KOPT-K1 (cell line): ENCODE measurements around the gene PEAR1.

Experiments
- H3K27ac ChIP-seq: fragments of 200-600 bp; sonication (generic); 2 replicates; pipeline ENCODE4 v1.5.1; 2016; ENCODE audit warnings: antibody characterized with exemption, mild to moderate bottlenecking, low read depth, low read length; ENCODE audit not compliant: poor library complexity, severe bottlenecking
- H3K36me3 ChIP-seq: fragments of 200-600 bp; sonication (generic); 2 replicates; pipeline ENCODE4 v1.5.1; 2017; ENCODE audit warnings: antibody characterized with exemption, mild to moderate bottlenecking, low read length, moderate library complexity; ENCODE audit not compliant: insufficient read depth
- H3K9me3 ChIP-seq: fragments of 200-600 bp; sonication (generic); 2 replicates; pipeline ENCODE4 v1.5.1; 2017; ENCODE audit warnings: antibody characterized with exemption, low read length, mild to moderate bottlenecking; ENCODE audit not compliant: insufficient read depth, poor library complexity, severe bottlenecking

PEAR1 gene

DNA sequence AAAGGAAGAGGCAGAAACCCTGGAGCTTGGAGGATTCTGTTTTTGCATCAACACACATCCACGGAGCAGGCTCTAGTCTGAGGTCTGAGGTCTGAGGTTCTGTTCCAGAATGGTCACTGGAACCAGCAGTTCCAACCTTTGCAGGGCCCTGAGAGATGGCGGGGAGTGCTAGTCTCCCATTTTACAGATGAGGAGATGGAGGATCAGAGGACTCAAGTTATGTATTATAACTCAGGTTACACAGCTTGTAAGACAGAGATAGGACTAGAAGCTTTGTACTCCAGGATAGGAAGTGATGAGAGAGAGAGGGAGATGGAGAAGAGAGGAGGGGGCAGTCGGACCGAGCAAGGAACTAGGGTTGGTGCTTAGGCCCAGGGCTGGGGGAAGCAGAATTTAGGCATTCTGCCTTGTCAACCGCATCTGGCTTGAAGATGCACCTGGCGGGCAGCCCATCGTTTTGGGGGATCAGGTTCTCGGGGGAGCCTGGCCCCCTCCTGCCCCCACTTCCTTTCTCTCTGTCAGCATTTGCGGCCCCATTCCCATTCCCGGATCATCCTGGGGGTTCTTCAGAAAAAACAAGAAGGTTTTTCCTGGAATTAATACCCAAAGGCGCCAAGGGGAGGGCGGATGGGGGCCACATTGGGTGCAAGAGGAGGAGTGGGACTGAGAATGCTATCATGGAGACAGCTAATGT, 5.6 kb downstream of the PEAR1 start:
- H3K36me3 ChIP-seq: no peaks in the 10 kb centered on the region
- no peaks in the 10 kb centered on the region for H3K9me3 ChIP-seq
- no peak overlapping the region for H3K27ac ChIP-seq

DNA sequence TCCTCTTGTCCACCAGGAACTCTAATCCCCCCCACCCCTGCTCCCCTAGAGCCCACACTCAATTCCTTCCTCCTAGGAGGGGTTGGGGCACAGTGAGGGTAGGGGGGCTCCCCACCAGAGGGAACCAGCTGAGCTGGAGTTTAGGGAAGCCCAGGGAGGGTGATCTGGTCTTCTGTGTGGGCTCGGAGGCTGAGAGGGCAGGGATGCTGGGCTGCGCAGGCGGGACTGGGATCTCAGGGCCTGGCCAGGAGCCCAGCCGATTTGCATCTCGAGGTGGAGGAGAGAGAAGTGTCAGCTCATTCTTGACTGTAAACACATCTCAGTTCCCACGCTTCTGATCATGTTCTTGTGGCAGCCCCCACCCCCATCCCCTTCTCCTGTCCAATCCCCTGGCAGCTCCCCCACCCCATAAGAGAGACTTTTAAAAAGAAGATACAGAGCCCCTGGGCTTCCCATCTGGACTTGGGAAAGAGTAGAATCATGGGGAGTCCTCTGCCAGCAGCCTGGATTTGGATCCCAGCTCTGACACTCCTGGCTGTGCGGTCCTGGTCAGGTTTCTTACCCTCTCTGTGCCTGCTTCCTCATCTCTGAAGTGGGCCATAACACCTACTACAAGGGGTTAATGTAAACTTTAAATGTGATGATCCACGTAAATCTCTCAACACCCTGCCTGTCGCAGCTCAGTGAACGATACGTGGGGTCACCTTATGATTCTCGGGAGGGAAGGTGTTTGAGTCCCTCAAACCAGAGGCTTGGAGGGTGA, 6.6 kb downstream of the PEAR1 start:
- no peak overlapping the region for H3K27ac ChIP-seq
- no peaks in the 10 kb centered on the region for H3K9me3 ChIP-seq

DNA sequence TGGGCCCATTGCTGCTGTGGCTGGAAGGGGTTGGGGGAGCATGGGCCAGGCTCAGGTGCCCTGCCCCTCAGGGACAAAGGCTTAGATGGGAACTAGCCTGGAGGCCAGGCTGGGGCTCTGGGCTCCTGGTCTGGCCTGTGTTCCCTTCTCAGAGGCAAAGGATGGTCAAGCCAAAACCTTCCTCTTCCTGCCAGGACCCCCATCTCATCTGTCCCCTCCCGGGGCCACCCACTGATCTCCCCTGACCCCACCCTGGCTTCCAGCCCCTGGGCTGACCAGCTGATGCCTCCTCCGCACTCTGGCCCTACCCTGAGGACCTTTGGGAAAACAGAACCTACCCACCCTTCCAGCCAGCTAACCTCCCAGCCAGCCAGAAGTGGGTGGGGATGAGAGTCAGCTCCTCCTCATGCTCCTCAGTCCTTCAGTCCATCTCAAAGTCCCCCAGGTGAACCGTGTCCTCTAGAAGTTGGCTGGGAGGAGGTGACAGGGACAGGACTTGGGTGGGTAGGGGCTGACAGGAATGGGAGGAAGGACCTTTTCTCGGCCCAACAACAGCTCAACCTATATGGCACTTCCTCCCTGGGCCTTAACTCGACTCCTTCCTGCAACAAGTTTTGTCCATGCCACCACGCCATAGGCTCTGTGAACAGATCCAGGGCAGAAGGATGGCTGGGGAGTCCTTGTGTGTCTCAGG, 7.5 kb downstream of the PEAR1 start:
- no peaks in the 10 kb centered on the region for H3K9me3 ChIP-seq

More for the DNA sequence above, 6.6 kb downstream of the PEAR1 start:
- no peaks in the 10 kb centered on the region for H3K36me3 ChIP-seq

DNA sequence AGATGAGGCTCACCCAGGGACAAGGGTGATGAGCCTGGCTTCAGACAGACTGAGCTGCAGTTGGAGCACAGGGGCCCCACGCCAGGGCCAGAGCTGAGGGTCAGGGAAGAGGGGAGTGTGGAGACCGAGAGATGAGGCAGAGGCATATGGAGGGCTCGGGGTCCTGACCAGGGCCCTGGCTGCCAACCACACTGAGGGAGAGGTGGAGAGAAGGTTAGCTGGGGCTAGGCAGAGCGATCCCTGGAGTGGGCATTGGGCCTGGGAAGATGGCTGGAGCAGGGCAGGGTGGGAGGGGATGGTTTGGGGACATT, 8.0 kb downstream of the PEAR1 start:
- no peaks in the 10 kb centered on the region for H3K36me3 ChIP-seq
- H3K27ac ChIP-seq: no peak overlapping the region

More for the DNA sequence above, 7.5 kb downstream of the PEAR1 start:
- H3K27ac ChIP-seq: no peak overlapping the region
- no peaks in the 10 kb centered on the region for H3K36me3 ChIP-seq

DNA sequence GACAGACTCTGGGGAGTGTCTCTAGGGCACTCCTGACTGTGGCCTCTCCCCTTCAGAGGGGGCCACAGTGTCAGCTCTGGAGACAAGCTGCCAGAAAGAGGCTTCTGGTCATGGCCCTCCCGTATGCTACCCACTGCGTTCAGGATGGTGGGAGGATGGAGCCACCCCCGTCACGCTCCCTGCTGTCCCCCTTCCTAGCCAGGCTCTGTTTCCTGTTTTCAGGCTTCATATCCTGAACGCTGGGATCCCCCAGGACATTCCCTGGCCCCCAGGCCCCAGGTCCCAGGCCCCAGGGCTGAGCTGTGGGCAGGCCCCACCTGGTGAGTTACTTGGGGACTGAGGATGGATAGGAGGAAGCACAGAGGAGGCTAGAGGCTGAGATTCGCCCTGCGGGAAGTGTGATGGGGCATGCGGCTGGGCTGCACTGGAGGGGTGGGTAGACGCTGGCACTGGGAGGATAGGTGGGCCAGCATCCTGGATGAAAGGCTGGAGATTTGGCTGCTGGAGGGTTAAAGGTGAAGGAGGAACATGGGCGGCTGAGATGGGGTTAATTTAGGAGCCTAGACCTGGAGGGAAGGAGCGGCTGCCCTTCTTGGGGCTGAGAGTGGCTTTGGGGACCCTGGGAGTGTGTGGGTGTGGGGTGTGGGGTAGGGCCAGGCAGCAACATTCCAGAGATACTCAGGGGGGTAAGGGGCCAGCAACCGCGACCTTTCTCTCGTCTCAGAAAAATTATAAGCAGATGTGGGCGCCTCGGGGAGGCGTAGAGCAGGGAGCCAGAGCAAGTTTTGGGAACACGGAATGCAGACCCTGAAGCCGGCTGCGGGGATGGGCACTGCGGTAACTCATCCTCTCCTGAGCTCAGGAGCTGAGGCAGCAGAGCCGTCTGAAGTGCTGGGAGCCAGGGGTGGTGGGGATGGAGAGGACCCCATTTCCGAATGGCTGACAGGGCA, 8.7 kb downstream of the PEAR1 start:
- H3K27ac ChIP-seq: no peak overlapping the region
- no peaks in the 10 kb centered on the region for H3K36me3 ChIP-seq

More for the DNA sequence above, 8.0 kb downstream of the PEAR1 start:
- no peaks in the 10 kb centered on the region for H3K9me3 ChIP-seq

DNA sequence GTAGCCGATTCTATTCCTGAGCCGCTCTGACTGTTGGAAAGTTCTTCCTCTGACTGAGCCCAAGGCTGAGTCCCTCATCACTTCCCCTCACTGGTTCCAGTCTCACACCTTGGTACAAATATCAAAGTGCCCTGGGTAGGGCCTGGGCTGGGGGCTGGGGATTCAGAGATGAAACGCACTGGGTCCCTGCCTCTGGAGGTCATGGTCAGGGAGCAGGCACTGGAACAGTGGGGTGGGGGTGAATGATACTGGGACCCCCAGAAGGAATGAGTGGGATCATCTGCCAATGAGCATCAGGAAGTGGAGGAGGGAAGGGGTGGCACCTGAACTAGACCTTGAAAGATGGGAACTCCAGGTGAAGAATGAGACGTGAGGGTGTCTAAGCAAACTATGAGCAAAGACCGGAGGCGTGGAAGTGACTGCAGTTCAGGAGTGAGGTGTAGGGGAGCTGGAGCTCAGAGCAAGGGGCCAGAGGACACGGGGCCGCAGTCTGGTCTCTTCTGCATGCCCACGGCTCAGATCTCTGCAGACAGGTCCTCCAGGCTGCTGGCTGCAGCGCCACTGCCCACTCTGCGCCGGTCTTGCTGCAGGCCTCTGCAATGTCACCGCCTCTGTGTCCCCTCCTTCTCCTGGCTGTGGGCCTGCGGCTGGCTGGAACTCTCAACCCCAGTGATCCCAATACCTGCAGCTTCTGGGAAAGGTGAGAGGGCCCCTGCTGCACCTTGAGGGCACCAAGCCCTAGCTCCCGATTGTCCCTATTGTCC, 10.0 kb downstream of the PEAR1 start:
- no peak overlapping the region for H3K27ac ChIP-seq
- no peaks in the 10 kb centered on the region for H3K36me3 ChIP-seq
- no peaks in the 10 kb centered on the region for H3K9me3 ChIP-seq

More for the DNA sequence above, 8.7 kb downstream of the PEAR1 start:
- H3K9me3 ChIP-seq: no peaks in the 10 kb centered on the region

DNA sequence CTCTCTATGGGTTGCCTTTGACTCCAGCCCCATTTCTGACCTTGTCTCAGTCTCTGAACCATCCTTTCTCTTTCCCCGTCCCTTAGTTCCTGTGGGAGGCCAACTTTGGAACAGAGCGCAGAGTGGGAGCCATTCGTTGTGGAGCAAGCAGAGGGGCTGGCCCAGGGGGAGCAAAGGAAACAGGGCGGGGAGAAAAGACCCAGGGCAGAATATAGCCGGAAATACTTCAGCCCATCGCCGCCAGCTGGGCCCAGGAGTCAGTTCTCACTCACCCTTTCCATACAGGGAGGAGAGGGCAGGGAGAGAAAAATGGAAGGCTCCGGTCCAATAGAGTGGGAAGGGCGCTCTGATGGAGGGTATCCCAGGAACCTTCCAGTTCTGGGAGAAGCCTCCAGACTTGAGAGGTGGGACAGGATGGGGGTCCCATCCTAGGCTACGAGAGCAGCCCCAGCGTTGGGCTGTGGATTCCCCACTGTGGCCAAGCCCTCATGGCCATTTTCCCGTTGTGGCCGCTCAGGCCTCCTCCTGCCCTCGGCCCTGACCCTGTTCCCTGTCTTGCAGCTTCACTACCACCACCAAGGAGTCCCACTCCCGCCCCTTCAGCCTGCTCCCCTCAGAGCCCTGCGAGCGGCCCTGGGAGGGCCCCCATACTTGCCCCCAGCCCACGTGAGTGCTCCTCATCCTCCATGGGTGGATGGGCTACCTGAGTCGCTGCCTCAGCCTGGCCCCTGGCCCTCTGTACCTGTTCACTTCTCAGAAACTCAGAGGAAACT, 10.9 kb downstream of the PEAR1 start:
- no peak overlapping the region for H3K27ac ChIP-seq
- no peaks in the 10 kb centered on the region for H3K36me3 ChIP-seq

DNA sequence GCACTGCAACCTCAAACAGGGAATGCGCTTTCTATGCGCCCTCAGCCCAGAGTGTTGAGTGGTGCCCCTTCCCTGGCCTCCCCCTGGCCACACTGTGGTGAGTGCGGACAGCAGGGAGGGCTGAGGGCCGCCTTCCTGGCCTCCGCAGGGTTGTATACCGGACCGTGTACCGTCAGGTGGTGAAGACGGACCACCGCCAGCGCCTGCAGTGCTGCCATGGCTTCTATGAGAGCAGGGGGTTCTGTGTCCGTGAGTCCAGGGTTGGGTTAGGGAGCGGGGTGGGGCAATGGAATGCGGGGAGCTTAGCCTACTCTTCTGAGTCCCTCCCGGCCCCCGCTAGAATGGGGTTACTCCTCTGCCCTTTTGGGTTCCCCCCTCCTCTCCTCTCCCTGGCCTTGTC, 11.7 kb downstream of the PEAR1 start:
- Histone ChIP-seq H3K9me3 (no peaks in the 10 kb centered on the region), H3K36me3 (no peaks in the 10 kb centered on the region), H3K27ac (no peak overlapping the region)

More for the DNA sequence above, 10.9 kb downstream of the PEAR1 start:
- no peaks in the 10 kb centered on the region for H3K9me3 ChIP-seq

DNA sequence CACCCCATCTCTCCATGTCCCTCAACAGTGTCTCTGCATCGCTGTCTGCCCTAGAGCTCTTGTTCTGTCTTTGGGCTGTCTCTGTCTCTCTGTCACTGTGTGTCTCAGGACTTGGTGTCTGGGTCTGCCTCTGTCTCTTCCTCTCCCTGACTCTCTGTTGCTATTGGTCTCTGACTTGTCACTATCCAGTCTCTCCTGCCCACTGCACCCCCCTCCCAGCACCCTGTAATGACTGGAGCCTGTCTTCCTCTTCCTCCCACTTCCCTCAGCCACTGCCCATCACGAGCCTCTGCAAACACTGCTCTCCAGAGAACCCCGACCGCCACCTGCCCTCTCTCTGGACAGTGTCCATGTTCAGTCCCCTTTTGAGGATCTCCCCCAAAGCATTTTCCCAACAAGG, 12.1 kb downstream of the PEAR1 start:
- Histone ChIP-seq H3K36me3 (no peaks in the 10 kb centered on the region), H3K27ac (no peak overlapping the region), H3K9me3 (no peaks in the 10 kb centered on the region)

DNA sequence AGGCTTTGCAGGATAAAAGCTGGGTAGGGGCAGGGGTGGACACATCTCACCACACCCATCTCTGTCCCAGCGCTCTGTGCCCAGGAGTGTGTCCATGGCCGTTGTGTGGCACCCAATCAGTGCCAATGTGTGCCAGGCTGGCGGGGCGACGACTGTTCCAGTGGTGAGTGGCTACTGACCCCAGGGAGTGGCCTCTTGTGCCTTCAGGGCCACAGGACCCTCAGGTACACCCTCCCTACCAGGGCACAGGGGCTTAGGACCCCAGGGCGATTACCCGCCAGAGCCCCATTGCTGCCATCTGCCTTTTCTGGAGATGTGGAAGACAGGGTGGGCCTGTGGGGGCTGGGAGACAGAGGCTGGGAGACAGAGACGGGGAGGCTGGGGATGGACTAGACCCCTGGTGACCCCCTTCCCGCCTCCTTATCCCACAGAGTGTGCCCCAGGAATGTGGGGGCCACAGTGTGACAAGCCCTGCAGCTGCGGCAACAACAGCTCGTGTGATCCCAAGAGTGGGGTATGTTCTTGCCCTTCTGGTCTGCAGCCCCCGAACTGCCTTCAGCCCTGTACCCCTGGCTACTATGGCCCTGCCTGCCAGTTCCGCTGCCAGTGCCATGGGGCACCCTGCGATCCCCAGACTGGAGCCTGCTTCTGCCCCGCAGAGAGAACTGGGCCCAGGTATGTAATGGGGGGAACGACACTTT, 12.8 kb downstream of the PEAR1 start:
- Histone ChIP-seq H3K9me3 (no peaks in the 10 kb centered on the region), H3K36me3 (no peaks in the 10 kb centered on the region), H3K27ac (no peak overlapping the region)

DNA sequence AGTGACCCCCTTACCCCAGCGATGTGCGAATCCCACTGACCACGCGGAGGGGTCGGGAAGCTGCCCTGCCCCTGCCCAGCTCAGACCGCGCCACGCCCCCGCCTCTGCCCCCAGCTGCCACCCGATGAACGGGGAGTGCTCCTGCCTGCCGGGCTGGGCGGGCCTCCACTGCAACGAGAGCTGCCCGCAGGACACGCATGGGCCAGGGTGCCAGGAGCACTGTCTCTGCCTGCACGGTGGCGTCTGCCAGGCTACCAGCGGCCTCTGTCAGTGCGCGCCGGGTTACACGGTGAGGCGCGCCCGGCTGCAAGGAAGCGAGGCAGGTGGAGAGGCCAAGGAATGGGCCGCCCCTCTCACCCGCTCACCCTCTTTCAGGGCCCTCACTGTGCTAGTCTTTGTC, 15.0 kb downstream of the PEAR1 start:
- Histone ChIP-seq H3K9me3 (no peaks in the 10 kb centered on the region), H3K27ac (no peak overlapping the region), H3K36me3 (no peaks in the 10 kb centered on the region)

DNA sequence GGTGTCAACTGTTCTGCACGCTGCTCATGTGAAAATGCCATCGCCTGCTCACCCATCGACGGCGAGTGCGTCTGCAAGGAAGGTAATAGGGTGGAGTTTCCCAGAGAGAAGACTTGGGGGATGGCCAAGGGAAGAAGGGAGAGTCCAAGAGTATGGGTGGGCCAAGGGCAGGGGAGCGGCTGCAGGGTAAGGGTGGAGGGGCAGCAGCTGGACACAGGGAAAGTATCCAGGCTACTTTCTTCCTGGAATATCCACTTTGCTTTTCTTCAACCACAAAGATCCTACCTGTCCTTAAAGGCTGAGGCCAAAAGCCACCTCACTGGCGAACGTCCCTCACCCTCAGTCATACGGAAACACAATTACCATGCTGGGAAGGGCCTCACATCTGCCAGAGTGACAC, 15.4 kb downstream of the PEAR1 start:
- no peak overlapping the region for H3K27ac ChIP-seq
- no peaks in the 10 kb centered on the region for H3K36me3 ChIP-seq
- H3K9me3 ChIP-seq: no peaks in the 10 kb centered on the region

DNA sequence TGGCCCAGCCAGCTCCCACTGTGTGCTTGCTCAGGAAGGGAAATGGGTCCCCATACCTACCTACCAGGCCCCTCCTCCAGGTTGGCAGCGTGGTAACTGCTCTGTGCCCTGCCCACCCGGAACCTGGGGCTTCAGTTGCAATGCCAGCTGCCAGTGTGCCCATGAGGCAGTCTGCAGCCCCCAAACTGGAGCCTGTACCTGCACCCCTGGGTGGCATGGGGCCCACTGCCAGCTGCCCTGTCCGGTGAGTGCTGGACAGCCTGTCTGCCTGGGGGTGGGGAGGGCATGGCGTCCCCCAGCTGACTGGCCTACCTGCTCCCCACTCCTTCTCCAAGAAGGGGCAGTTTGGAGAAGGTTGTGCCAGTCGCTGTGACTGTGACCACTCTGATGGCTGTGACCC, 16.2 kb downstream of the PEAR1 start:
- no peaks in the 10 kb centered on the region for H3K9me3 ChIP-seq
- no peak overlapping the region for H3K27ac ChIP-seq
- H3K36me3 ChIP-seq: no peaks in the 10 kb centered on the region
